GM23248 (cell line): ENCODE data around the gene S1PR1. TPM values are rescaled to one million over a fixed set of nuclear protein-coding genes. Genes with fewer than 3 reads are reported as not detected.
A peak's percentile ranks its signal among the peaks of the same experiment; 100 is the strongest.
"Not testable (repeated sequence)": the region's sequence is repeated elsewhere in the genome, so short reads cannot be mapped to it uniquely, and the experiment has no call there.

Experiments used
- DNase-seq: peaks from one replicate; pipeline ENCODE4 v3.0.0-alpha.2; 2015
- H2AFZ ChIP-seq: fragments of 200-600 bp; sonication (generic); 2 replicates; pipeline ENCODE4 v1.6.1; 2016; ENCODE audit warnings: antibody characterized with exemption
- H3F3A ChIP-seq: fragments of 200-600 bp; sonication (generic); 2 replicates; pipeline ENCODE4 v1.6.1; 2016; ENCODE audit warnings: mild to moderate bottlenecking, antibody characterized with exemption, mixed run types; ENCODE audit not compliant: insufficient read depth
- H3K27ac ChIP-seq: fragments of 200-600 bp; sonication (generic); 2 replicates; pipeline ENCODE4 v1.5.1; 2016; ENCODE audit warnings: mild to moderate bottlenecking
- H3K27me3 ChIP-seq: fragments of 200-600 bp; sonication (generic); replicated peaks from 2 replicates; pipeline ENCODE4 v1.6.1; 2016; ENCODE audit warnings: mild to moderate bottlenecking; ENCODE audit not compliant: insufficient read depth
- H3K36me3 ChIP-seq: fragments of 200-600 bp; sonication (generic); 2 replicates; pipeline ENCODE4 v1.6.1; 2016; ENCODE audit warnings: low read depth, mild to moderate bottlenecking
- H3K4me1 ChIP-seq: fragments of 200-600 bp; sonication (generic); 2 replicates; pipeline ENCODE4 v1.6.1; 2016; ENCODE audit warnings: mild to moderate bottlenecking; ENCODE audit not compliant: insufficient read depth
- H3K4me2 ChIP-seq: fragments of 200-600 bp; sonication (generic); one replicate; pipeline ENCODE4 v1.6.1; 2016; ENCODE audit warnings: mild to moderate bottlenecking; ENCODE audit not compliant: unreplicated experiment
- H3K4me3 ChIP-seq: fragments of 200-600 bp; sonication (generic); 2 replicates; pipeline ENCODE4 v1.5.1; 2016; ENCODE audit warnings: mild to moderate bottlenecking
- H3K79me2 ChIP-seq: fragments of 200-600 bp; sonication (generic); 2 replicates; pipeline ENCODE4 v1.6.1; 2016; ENCODE audit warnings: mild to moderate bottlenecking; ENCODE audit not compliant: insufficient read depth
- H3K9ac ChIP-seq: fragments of 200-600 bp; sonication (generic); 2 replicates; pipeline ENCODE4 v1.6.1; 2016; ENCODE audit warnings: mild to moderate bottlenecking
- H3K9me2 ChIP-seq: fragments of 200-600 bp; sonication (generic); 2 replicates; pipeline ENCODE4 v1.6.1; 2016; ENCODE audit warnings: mixed run types, mild to moderate bottlenecking, moderate library complexity; ENCODE audit not compliant: insufficient read depth
- H3K9me3 ChIP-seq: fragments of 200-600 bp; sonication (generic); one replicate; pipeline ENCODE4 v1.6.1; 2017; ENCODE audit warnings: low read depth
- H4K20me1 ChIP-seq: fragments of 200-600 bp; sonication (generic); 2 replicates; pipeline ENCODE4 v1.6.0; 2016; ENCODE audit not compliant: insufficient read depth
- EZH2 ChIP-seq: fragments of 200-600 bp; sonication (generic); IDR thresholded peaks from 2 replicates; pipeline ENCODE4 v1.6.1; 2018; ENCODE audit warnings: antibody characterized with exemption, mild to moderate bottlenecking; ENCODE audit not compliant: insufficient read depth, poor library complexity, severe bottlenecking
- EZH2phosphoT487 ChIP-seq: fragments of 200-600 bp; sonication (generic); IDR thresholded peaks from 2 replicates; pipeline ENCODE4 v1.6.1; 2018; ENCODE audit warnings: antibody characterized with exemption, moderate library complexity, mild to moderate bottlenecking, low read depth; ENCODE audit not compliant: insufficient read depth
- WGBS, 2 experiments: methylation state at CpG; one replicate each; pipeline ENCODE4 v1.1.6; 2015 to 2017; ENCODE audit warnings: low lambda C conversion rate in 2 of 2, low coverage in 1 of 2; ENCODE audit errors: missing lambda C conversion rate in 2 of 2; 5-methylcytosine and 5-hydroxymethylcytosine counted together
- in situ Hi-C: fragments of 300-500 bp; cut with MboI; formaldehyde crosslinking; loops from 2 replicates; pipeline ENCODE4 v1.15.0; 2020
- polyA plus RNA-seq: library from polyadenylated mRNA; unstranded; fragments of >200 nt; fragmentation: Nextera tagmentation; extraction: Ambion mirVana; gene quantifications from 2 replicates; pipeline ENCODE4 v1.2.1, GENCODE V29; 2016
- total RNA-seq: library from RNA; depleted of rRNA; stranded (reverse); fragments of >200 nt; shearing (Covaris generic); gene quantifications from 2 replicates; pipeline ENCODE4 v1.2.3, GENCODE V29; 2014

Gene S1PR1
- total and polyA plus RNA-seq, 2 experiments from 2014 or later, result 44.3 to 48.5 TPM

- Histone ChIP-seq H3K79me2 (no peaks in the 10 kb centered on the region), H3K4me3 (no peak overlapping the region), H3K27me3 (no peaks in the 10 kb centered on the region), H3F3A (no peaks in the 10 kb centered on the region), H3K4me1 (no peaks in the 10 kb centered on the region), H3K9me2 (no peaks in the 10 kb centered on the region), H4K20me1 (no peaks in the 10 kb centered on the region), H3K9ac (no peak overlapping the region), H3K4me2 (no peak overlapping the region), H3K9me3 (no peaks in the 10 kb centered on the region), H3K36me3 (no peaks in the 10 kb centered on the region), H3K27ac (no peak overlapping the region), H2AFZ (peak overlapping the region; percentile 48; the same call in 1 of the 2 replicates)
- DNase-seq, result no peak
- WGBS, 2 experiments, result 73 to 75% methylated on average over 1 of the region's 1 CpG
- in situ Hi-C loops, result no loop called here
- TF ChIP-seq EZH2, result no peak
- no peak for TF ChIP-seq EZH2phosphoT487
Observed at GRCh38 chr1:101221945-101222429, 14.8 kb upstream of the S1PR1 start.

GRCh38 chr1:101227837-101228236 is 9.0 kb upstream of the S1PR1 start:
- Histone ChIP-seq H3K9me2 (no peaks in the 10 kb centered on the region), H3K4me1 (no peaks in the 10 kb centered on the region), H3K9ac (no peak overlapping the region), H3K27me3 (no peaks in the 10 kb centered on the region), H3K4me3 (no peak overlapping the region), H3F3A (no peaks in the 10 kb centered on the region), H3K4me2 (no peak overlapping the region), H4K20me1 (no peaks in the 10 kb centered on the region), H3K9me3 (no peaks in the 10 kb centered on the region), H2AFZ (0 out of 2 replicates have a peak overlapping the region, but pooled peaks have one; percentile 4), H3K79me2 (no peaks in the 10 kb centered on the region), H3K27ac (no peak overlapping the region), H3K36me3 (no peaks in the 10 kb centered on the region)
- 28 to 46% methylated on average over 2 of the region's 2 CpGs for WGBS, 2 experiments
- no peak for TF ChIP-seq EZH2phosphoT487
- no peak for TF ChIP-seq EZH2
- no peak for DNase-seq
- in situ Hi-C loops, result no loop called here

DNA sequence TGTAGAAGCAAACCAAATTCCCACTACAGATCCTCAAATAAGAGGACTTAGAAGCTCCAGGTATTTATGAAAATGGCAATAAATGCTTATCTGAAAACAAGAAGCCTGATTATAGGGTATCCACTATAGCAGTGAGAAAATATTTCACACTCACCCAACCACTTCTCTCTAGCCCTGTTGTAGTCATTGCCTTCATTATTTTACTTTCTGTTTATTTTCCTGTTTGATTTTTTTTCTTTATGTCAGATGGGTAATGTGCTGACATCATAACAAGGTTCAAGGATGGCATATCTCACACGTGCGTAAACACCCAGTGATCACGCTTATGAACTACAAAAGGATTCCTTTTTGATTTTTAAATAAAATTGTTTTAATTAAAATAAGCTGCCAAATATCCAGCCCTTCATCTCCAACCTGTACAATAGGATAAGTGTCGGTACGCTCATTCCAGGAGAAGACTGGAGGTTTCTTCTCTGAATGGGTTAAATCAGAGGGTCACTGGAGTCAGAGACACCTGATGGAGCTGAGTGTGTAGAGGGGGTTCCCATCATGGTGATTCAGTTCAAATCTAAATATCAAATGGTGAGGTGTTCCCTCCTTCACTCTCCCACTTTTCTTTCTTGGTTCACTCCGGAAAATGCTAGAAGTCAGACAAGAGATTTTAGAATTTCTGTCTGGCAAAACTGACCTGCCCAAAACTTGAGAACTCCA is 8.2 kb upstream of the S1PR1 start:
- Histone ChIP-seq H3K4me2 (no peak overlapping the region), H3K9ac (no peak overlapping the region), H3K4me3 (no peak overlapping the region), H3K27ac (no peak overlapping the region), H4K20me1 (no peaks in the 10 kb centered on the region), H3K4me1 (no peaks in the 10 kb centered on the region), H3K36me3 (no peaks in the 10 kb centered on the region), H3K9me3 (no peaks in the 10 kb centered on the region), H3K27me3 (no peaks in the 10 kb centered on the region), H2AFZ (0 out of 2 replicates have a peak overlapping the region, but pooled peaks have one; percentile 4), H3F3A (no peaks in the 10 kb centered on the region), H3K9me2 (no peaks in the 10 kb centered on the region), H3K79me2 (no peaks in the 10 kb centered on the region)
- TF ChIP-seq EZH2phosphoT487 (no peak), EZH2 (no peak)
- in situ Hi-C loops, result no loop called here
- DNase-seq, result no peak
- 82 to 86% methylated on average over 6 of the region's 6 CpGs for WGBS, 2 experiments

DNA sequence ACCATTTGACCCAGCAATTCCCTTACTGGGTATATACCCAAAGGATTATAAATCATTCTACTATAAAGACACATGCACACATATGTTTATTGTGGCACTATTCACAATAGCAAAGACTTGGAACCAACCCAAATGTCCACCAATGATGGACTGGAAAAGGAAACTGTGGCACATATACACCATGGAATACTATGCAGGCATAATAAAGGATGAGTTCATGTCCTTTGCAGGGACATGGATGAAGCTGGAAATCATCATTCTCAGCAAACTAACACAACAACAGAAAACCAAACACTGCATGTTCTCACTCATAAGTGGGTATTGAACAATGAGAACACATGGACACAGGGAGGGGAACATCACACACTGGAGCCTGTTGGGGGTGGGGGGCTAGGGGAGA is 4.6 kb upstream of the S1PR1 start:
- H3K27ac ChIP-seq, H3K9me2 ChIP-seq, DNase-seq, H2AFZ ChIP-seq, in situ Hi-C loops, H3K4me2 ChIP-seq, H3K79me2 ChIP-seq, H4K20me1 ChIP-seq, H3K27me3 ChIP-seq, H3K9ac ChIP-seq, H3F3A ChIP-seq, H3K4me3 ChIP-seq, H3K9me3 ChIP-seq, H3K4me1 ChIP-seq, H3K36me3 ChIP-seq: not testable (repeated sequence)
